DMS53 treated with DMSO at 0.1 percent for 48 hours (cell line): ENCODE data around the gene TENT4A.
A peak's percentile ranks its signal among the peaks of the same experiment; 100 is the strongest.
"Not testable (repeated sequence)": the region's sequence is repeated elsewhere in the genome, so short reads cannot be mapped to it uniquely, and the experiment has no call there.

ENCODE experiments used
- DNase-seq: peaks from one replicate; lab custom pipeline; 2025; ENCODE audit not compliant: unreplicated experiment; lab: John Stamatoyannopoulos, UW

TENT4A gene

GRCh38 chr5:6768590-6769230 is 55.5 kb downstream of the TENT4A start:
- no peak for DNase-seq

DNA sequence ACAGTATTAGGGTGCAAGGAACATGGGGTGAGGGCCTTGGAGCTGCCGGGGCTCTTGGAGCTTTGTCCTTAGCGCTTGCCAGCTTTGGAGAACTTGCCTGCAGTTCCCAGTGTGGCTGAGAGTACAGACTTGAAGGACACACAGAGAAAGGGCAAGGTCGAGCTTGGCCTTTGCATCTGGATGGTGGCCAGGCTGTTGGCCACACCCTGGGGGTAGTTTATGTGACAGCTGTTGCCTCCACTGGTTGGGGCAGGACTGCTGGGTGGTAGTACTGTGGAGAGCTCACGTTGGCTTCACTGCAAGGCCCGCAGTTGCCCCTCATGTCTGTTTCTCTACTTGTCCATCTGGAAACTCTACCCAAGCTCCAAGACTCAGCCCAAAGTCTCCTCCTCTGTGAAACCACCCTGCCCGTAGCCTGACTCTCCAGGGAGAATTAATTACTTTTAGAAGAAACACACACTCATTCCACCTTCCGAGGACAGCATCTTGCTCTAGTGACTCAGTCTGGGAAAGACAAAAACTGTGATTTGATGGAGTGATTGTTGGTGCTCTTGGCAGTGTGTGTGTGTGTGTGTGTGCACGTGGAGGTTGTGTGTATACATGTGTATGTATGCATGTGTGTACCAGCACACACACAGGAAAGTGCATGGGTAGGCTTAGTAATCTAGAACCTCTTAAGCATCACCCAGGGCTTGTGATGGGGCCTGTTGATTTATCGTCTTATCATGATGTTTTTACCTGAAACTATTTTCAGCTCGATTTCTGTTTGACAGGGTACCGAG is 57.8 kb downstream of the TENT4A start:
- DNase-seq: no peak

DNA sequence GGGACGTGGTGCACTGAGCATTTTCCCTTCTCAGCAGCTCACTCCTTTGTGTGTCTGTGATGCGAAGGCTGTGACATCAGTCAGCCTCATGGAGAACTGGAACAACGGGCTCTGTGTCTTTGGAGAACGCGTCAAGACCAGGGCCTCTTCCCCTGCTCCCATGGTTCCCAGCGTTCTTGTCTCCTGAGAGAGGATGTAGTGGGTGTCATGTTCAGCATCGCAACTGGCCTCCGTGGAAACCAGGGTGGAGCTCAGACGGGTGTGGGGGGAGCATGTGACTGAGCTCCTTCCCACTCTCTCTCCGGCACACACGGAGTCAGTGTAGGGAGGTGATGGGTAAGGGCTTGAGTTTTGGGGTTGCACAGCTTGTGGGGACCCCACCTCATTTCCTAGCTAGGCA is 59.7 kb downstream of the TENT4A start:
- DNase-seq: peak; percentile 24

- DNase-seq: peak; percentile 86
Measured at GRCh38 chr5:6773342-6774035, 60.3 kb downstream of the TENT4A start.

GRCh38 chr5:6774207-6774606 is 61.0 kb downstream of the TENT4A start:
- DNase-seq: not testable (repeated sequence)

GRCh38 chr5:6774721-6775204 is 61.5 kb downstream of the TENT4A start:
- no peak for DNase-seq

GRCh38 chr5:6775571-6775970 is 62.3 kb downstream of the TENT4A start:
- DNase-seq: no peak

GRCh38 chr5:6780802-6781391 is 67.7 kb downstream of the TENT4A start:
- no peak for DNase-seq

DNA sequence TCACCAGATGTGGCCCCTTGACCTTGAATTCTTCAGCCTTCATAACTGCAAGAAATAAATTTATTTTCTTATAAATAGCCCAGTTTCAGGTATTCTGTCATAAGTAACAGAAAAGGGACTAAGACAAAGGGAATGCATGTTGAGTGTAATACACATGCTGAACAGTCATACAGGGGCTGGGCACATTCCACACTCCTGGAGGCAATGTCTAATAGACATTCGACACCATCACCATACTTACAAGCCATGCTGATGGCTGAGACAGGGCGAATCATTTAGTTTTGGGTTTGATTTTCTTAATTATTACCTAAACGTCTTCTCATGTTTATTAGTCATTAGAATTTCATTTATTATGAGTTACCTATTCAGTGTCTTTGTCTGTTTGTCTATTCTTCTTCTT is 68.5 kb downstream of the TENT4A start:
- no peak for DNase-seq

GRCh38 chr5:6783787-6784186 is 70.6 kb downstream of the TENT4A start:
- no peak for DNase-seq

DNA sequence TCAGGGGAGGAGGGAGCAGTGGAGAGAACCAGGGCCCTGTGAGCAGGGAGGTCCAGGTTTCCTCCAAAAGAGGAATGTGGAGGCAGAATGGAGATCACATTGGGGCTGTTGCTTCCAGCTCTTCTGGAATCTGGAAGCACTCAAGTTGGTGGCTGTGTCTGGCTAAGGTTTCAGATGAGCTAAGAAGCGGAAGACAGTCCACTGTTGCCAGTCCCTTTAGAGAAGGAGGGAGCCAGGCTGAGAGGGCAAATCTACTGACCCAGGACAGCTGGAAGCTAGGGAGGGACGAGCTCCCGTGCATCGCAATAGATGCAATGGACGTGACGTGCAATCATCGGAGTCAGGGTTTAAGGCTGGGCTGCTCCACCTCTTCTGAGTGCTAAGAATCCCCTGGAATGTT is 71.2 kb downstream of the TENT4A start:
- DNase-seq: no peak

- DNase-seq: no peak
Measured at GRCh38 chr5:6785161-6785860, 72.1 kb downstream of the TENT4A start.

- no peak for DNase-seq
Measured at GRCh38 chr5:6785861-6786180, 72.6 kb downstream of the TENT4A start.

DNA sequence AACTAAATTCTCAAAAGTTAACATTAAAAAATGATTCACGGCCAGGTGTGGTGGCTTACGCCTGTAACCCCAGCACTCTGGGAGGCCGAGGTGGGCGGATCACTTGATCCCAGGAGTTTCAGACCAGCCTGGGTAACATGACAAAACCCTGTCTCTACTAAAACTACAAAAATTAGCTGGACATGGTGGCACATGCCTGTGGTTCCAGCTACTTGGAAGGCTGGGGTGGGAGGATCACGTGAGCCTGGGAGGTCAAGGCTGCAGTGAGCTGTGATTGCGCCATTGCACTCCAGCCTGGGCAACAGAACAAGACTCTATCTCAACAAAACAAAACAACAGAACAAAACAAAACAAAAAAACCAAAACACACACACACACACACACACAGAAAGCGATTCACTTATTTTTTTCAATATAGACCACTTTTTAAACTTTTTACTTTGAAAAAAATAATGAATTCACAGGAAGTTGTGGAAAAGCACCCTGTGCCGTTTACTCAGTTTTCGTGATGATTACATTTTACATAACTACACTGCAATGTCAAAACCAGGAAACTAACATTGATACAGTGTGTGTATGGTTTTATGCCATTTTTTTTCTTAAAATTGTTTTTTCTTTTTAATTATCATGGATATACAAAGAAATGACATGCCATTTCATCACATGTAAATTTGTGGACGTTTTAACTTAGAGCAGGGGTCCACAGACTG is 73.7 kb downstream of the TENT4A start:
- DNase-seq: no peak

GRCh38 chr5:6787941-6788340 is 74.7 kb downstream of the TENT4A start:
- no peak for DNase-seq

DNA sequence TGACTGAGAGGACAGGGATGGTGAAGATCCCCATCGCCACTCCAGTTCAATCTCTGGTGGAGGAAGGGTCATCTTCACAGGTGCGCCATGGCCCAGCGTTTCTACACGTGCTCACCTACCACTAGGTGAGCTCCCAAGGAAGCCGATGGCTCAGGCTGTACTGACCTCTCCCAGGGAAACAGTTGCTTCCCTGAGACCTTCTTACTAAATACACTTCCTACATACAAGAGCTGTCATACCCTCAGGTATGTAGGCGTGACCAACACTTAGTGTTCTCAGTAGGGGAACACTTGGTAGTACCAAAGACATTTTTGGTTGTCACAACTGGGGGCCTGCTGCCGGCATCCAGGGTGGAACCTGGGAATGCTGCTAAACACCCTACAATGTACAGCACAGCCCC is 75.2 kb downstream of the TENT4A start:
- no peak for DNase-seq

GRCh38 chr5:6788956-6789649 is 75.9 kb downstream of the TENT4A start:
- DNase-seq: no peak

DNA sequence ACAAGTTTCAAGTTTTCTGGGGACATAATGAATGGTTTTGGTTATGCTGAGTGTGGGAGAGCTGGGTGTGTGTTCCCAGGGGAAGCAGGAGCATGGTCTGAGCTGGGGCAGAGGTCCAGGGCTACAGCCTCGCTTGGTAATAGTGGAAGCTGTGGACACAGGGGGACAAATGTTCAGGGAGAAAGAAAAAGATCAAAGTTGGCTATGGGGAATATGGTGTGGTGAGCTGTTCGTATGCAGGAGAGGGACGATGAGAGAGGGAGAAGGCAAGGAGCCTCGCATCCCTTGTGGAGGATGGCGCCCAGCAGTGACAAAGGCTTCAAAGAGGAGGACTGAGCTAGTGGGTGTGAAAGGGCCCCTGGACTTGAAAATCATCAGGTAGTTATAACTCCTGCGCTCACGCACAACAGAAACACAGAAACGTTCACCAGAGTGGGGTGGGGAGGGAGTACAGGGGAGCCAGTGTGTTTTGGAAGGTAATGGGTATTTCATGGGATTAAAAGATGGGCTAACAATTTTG is 77.2 kb downstream of the TENT4A start:
- no peak for DNase-seq

- no peak for DNase-seq
Measured at GRCh38 chr5:6791031-6791430, 77.8 kb downstream of the TENT4A start.

GRCh38 chr5:6792376-6792775 is 79.1 kb downstream of the TENT4A start:
- DNase-seq: no peak
